Vagina (tissue), 2 donors: ENCODE measurements around the gene C20orf144.

Experiments
- CTCF ChIP-seq, 3 experiments: fragments of 450-650 bp in 2 of 3; fragments of 200-600 bp in 1 of 3; sonication (generic) in 1 of 3; IDR thresholded peaks; one replicate each; pipeline ENCODE4 v1.5.1; 2017 to 2019; ENCODE audit warnings: antibody characterized with exemption in 3 of 3, mild to moderate bottlenecking in 2 of 3, moderate library complexity in 2 of 3
- POLR2A ChIP-seq, 2 donors: fragments of 450-650 bp; IDR thresholded peaks; one replicate each; pipeline ENCODE4 v1.6.1; 2017; ENCODE audit warnings: antibody characterized with exemption in 2 of 2, mild to moderate bottlenecking in 2 of 2, moderate library complexity in 2 of 2
- POLR2AphosphoS5 ChIP-seq, 2 donors: sonication (generic); formaldehyde crosslinking; IDR thresholded peaks; one replicate each; pipeline ENCODE4 v1.9.0; 2017; ENCODE audit warnings: antibody characterized with exemption in 2 of 2, mild to moderate bottlenecking in 2 of 2, low read depth in 1 of 2; ENCODE audit not compliant: insufficient read depth in 1 of 2

GRCh38 chr20:33629533-33629932 lies 32.6 kb upstream of the C20orf144 start:
- no peak for TF ChIP-seq POLR2A (IDR thresholded peaks at IDR 0.05)
- TF ChIP-seq CTCF (IDR thresholded peaks at IDR 0.05) = no peak
- TF ChIP-seq POLR2AphosphoS5 (IDR thresholded peaks at IDR 0.05; ENCODE audit: insufficient read depth in 1 of 2, low read depth in 1 of 2) = no peak
